GM23338 (cell line): ENCODE measurements around the gene PSTK. TPM values are rescaled to one million over a fixed set of nuclear protein-coding genes. Genes with fewer than 3 reads are reported as not detected.

Experiments used
- ATAC-seq: fragments of 200-7000 bp; cut with Tn5 transposase; 3 replicates; pipeline ENCODE4 v1.9.1; 2020
- DNase-seq: peaks from one replicate; pipeline ENCODE4 v3.0.0-alpha.2; 2015; ENCODE audit warnings: low spot score
- H2AFZ ChIP-seq: fragments of 200-600 bp; sonication (generic); 2 replicates; pipeline ENCODE4 v1.8.0; 2016; ENCODE audit warnings: antibody characterized with exemption, mild to moderate bottlenecking, moderate library complexity
- H3F3A ChIP-seq: fragments of 200-600 bp; sonication (generic); replicated peaks from 2 replicates; pipeline ENCODE4 v1.8.0; 2017; ENCODE audit warnings: antibody characterized with exemption, mixed run types, low read depth
- H3K27ac ChIP-seq: fragments of 200-600 bp; sonication (generic); 2 replicates; pipeline ENCODE4 v1.6.1; 2016; ENCODE audit warnings: low read depth
- H3K27me3 ChIP-seq: fragments of 200-600 bp; sonication (generic); 2 replicates; pipeline ENCODE4 v1.8.0; 2016; ENCODE audit warnings: mild to moderate bottlenecking, mixed run types, moderate library complexity; ENCODE audit not compliant: insufficient read depth
- H3K36me3 ChIP-seq: fragments of 200-600 bp; sonication (generic); 2 replicates; pipeline ENCODE4 v1.8.0; 2016; ENCODE audit warnings: mild to moderate bottlenecking; ENCODE audit not compliant: insufficient read depth
- H3K4me1 ChIP-seq: fragments of 200-600 bp; sonication (generic); 2 replicates; pipeline ENCODE4 v1.8.0; 2016; ENCODE audit warnings: mild to moderate bottlenecking, moderate library complexity; ENCODE audit not compliant: insufficient read depth
- H3K4me2 ChIP-seq: fragments of 200-600 bp; sonication (generic); 2 replicates; pipeline ENCODE4 v1.7.1; 2017; ENCODE audit warnings: mixed run types
- H3K4me3 ChIP-seq: fragments of 200-600 bp; sonication (generic); 2 replicates; pipeline ENCODE4 v1.6.1; 2016; ENCODE audit warnings: mixed run types
- H3K79me2 ChIP-seq: fragments of 200-600 bp; sonication (generic); replicated peaks from 2 replicates; pipeline ENCODE4 v1.8.0; 2017; ENCODE audit warnings: mild to moderate bottlenecking; ENCODE audit not compliant: insufficient read depth
- H3K9me2 ChIP-seq: fragments of 200-600 bp; sonication (generic); 2 replicates; pipeline ENCODE4 v1.8.0; 2017; ENCODE audit not compliant: insufficient read depth
- H4K20me1 ChIP-seq: fragments of 200-600 bp; sonication (generic); replicated peaks from 2 replicates; pipeline ENCODE4 v1.8.0; 2017; ENCODE audit warnings: mild to moderate bottlenecking; ENCODE audit not compliant: insufficient read depth
- H3K27ac Mint-ChIP-seq: 2 replicates; pipeline ENCODE4 v1.8.0; 2020; ENCODE audit warnings: inconsistent platforms, mild to moderate bottlenecking, moderate library complexity, mixed read lengths
- H3K27me3 Mint-ChIP-seq: 3 replicates; pipeline ENCODE4 v1.8.0; 2022; ENCODE audit warnings: low read depth, mild to moderate bottlenecking, moderate library complexity, mixed read lengths, inconsistent platforms; ENCODE audit not compliant: insufficient read depth, poor library complexity
- H3K36me3 Mint-ChIP-seq: 3 replicates; pipeline ENCODE4 v1.8.0; 2021; ENCODE audit warnings: low read depth, mild to moderate bottlenecking, inconsistent platforms, moderate library complexity, mixed read lengths
- H3K4me1 Mint-ChIP-seq: 3 replicates; pipeline ENCODE4 v1.8.0; 2020; ENCODE audit warnings: mild to moderate bottlenecking, inconsistent platforms, mixed read lengths
- H3K4me3 Mint-ChIP-seq: 3 replicates; pipeline ENCODE4 v1.8.0; 2021; ENCODE audit warnings: moderate library complexity, mild to moderate bottlenecking, inconsistent platforms, mixed read lengths
- H3K9me3 Mint-ChIP-seq: 3 replicates; pipeline ENCODE4 v1.8.0; 2020; ENCODE audit warnings: moderate library complexity, mild to moderate bottlenecking, inconsistent platforms, mixed read lengths
- CREB1 ChIP-seq: fragments of 250-450 bp; sonication (Bioruptor Pico); IDR thresholded peaks from 2 replicates; pipeline ENCODE4 v1.5.0; 2020; ENCODE audit warnings: low read depth, mild to moderate bottlenecking, moderate library complexity
- CTCF ChIP-seq, 2 experiments: fragments of 200-600 bp in 1 of 2; sonication (generic) in 1 of 2; conservative IDR thresholded peaks; 2 replicates each; pipeline versions ENCODE4 v1.5.1 to v1.6.1; 2016 to 2017; ENCODE audit warnings: antibody characterized with exemption in 2 of 2, low read depth in 2 of 2, mild to moderate bottlenecking in 2 of 2, moderate library complexity in 1 of 2
- ETS1 ChIP-seq: IDR thresholded peaks from 2 replicates; pipeline ENCODE4 v1.6.1; 2016; ENCODE audit warnings: antibody characterized with exemption
- EZH2phosphoT487 ChIP-seq: fragments of 200-600 bp; sonication (generic); IDR thresholded peaks from one replicate; pipeline ENCODE4 v1.8.1; 2018; ENCODE audit warnings: antibody characterized with exemption; ENCODE audit not compliant: unreplicated experiment
- JUNB ChIP-seq: IDR thresholded peaks from one replicate; pipeline ENCODE4 v1.6.1; 2016; ENCODE audit warnings: antibody characterized with exemption; ENCODE audit not compliant: unreplicated experiment
- NANOG ChIP-seq: IDR thresholded peaks from 2 replicates; pipeline ENCODE4 v1.6.1; 2016; ENCODE audit warnings: antibody characterized with exemption, borderline replicate concordance
- POLR2AphosphoS5 ChIP-seq: IDR thresholded peaks from 2 replicates; pipeline ENCODE4 v1.6.1; 2016; ENCODE audit warnings: antibody characterized with exemption, low read depth
- STAT1 ChIP-seq: IDR thresholded peaks from one replicate; pipeline ENCODE4 v1.6.1; 2016; ENCODE audit warnings: antibody characterized with exemption; ENCODE audit not compliant: unreplicated experiment
- ZNF114 ChIP-seq: fragments of 250-450 bp; sonication (Bioruptor Pico); IDR thresholded peaks from 2 replicates; pipeline ENCODE4 v1.5.0; 2020; ENCODE audit warnings: mild to moderate bottlenecking, moderate library complexity
- ZNF462 ChIP-seq: fragments of 250-450 bp; sonication (Bioruptor Pico); IDR thresholded peaks from 2 replicates; pipeline ENCODE4 v1.5.0; 2020; ENCODE audit warnings: mild to moderate bottlenecking, moderate library complexity
- polyA plus RNA-seq: library from polyadenylated mRNA; unstranded; fragments of >200 nt; fragmentation: Nextera tagmentation; extraction: Ambion mirVana; gene quantifications from 2 replicates; pipeline ENCODE4 v1.2.1, GENCODE V29; 2016
- total RNA-seq: library from RNA; depleted of rRNA; stranded (reverse); fragments of >200 nt; shearing (Covaris generic); gene quantifications from 2 replicates; pipeline ENCODE4 v1.2.3, GENCODE V29; 2014

Gene PSTK
- total and polyA plus RNA-seq, 2 experiments from 2014 or later = 2.3 to 9.3 TPM

- Histone ChIP-seq H3K36me3 (no peaks in the 10 kb centered on the region), H4K20me1 (no peaks in the 10 kb centered on the region; the same call in 1 of the 2 replicates), H3K4me1 (0 out of 2 replicates have a peak, but pooled peaks cover 3% of the 10 kb centered on the region), H3K79me2 (no peaks in the 10 kb centered on the region), H3K27me3 (no peaks in the 10 kb centered on the region), H3K27ac (no peak overlapping the region), H3K4me2 (peak overlapping the region; percentile 90), H3K4me3 (peak overlapping the region; percentile 86), H3F3A (peaks cover 4% of the 10 kb centered on the region), H2AFZ (peak overlapping the region; percentile 80; the same call in 1 of the 2 replicates), H3K9me2 (no peaks in the 10 kb centered on the region)
- peak; percentile 55 for ATAC-seq
- H3K27ac Mint-ChIP-seq = no peak overlapping the region; the same call in 1 of the 2 replicates
- peaks cover 5% of the 10 kb centered on the region; the same call in 2 of the 3 replicates for H3K36me3 Mint-ChIP-seq
- peak overlapping the region; percentile 84 for H3K4me3 Mint-ChIP-seq
- peaks cover 9% of the 10 kb centered on the region for H3K4me1 Mint-ChIP-seq
- no peaks in the 10 kb centered on the region for H3K9me3 Mint-ChIP-seq
- peak; percentile 69 for DNase-seq
- TF ChIP-seq CTCF (conservative IDR thresholded peaks at IDR 0.05; ENCODE audit: low read depth in 2 of 2) = peak; percentile 43 to 62; a peak in 3 of 4 replicates
- no peak for TF ChIP-seq NANOG
- TF ChIP-seq JUNB = no peak
- no peak for TF ChIP-seq ZNF114 (CRISPR knock-in tag)
- H3K27me3 Mint-ChIP-seq = peaks cover 8% of the 10 kb centered on the region
Measured at GRCh38 chr10:122981066-122981464, 864 bp downstream of the PSTK start.

GRCh38 chr10:122983898-122984297, 3.7 kb downstream of the PSTK start:
- no peaks in the 10 kb centered on the region for H3K36me3 ChIP-seq
- Mint-ChIP-seq H3K4me1 (peaks cover 9% of the 10 kb centered on the region), H3K4me3 (no peak overlapping the region), H3K36me3 (peaks cover 5% of the 10 kb centered on the region), H3K9me3 (no peaks in the 10 kb centered on the region), H3K27ac (no peak overlapping the region), H3K27me3 (peaks cover 8% of the 10 kb centered on the region)
- no peak for DNase-seq
- H3K9me2 ChIP-seq = no peaks in the 10 kb centered on the region
- H3K27me3 ChIP-seq = no peaks in the 10 kb centered on the region
- H3F3A ChIP-seq = peaks cover 4% of the 10 kb centered on the region
- 0 out of 2 replicates have a peak, but pooled peaks cover 3% of the 10 kb centered on the region for H3K4me1 ChIP-seq
- TF ChIP-seq ZNF462 = no peak
- TF ChIP-seq EZH2phosphoT487 = no peak
- no peak for TF ChIP-seq ZNF114 (CRISPR knock-in tag)
- no peak for TF ChIP-seq POLR2AphosphoS5
- TF ChIP-seq STAT1 = no peak
- TF ChIP-seq CTCF (conservative IDR thresholded peaks at IDR 0.05; ENCODE audit: low read depth in 2 of 2) = no peak
- TF ChIP-seq JUNB = no peak
- TF ChIP-seq ETS1 = no peak
- TF ChIP-seq CREB1 (CRISPR knock-in tag) = no peak
- no peaks in the 10 kb centered on the region for H3K79me2 ChIP-seq
- H3K4me2 ChIP-seq = no peak overlapping the region
- no peak overlapping the region for H2AFZ ChIP-seq
- no peak for ATAC-seq
- no peaks in the 10 kb centered on the region; the same call in 1 of the 2 replicates for H4K20me1 ChIP-seq
- no peak overlapping the region for H3K4me3 ChIP-seq
- no peak overlapping the region for H3K27ac ChIP-seq
